IPS-15b (cell line): ENCODE data around the gene UBAC1.

Source experiments
- H3K27me3 ChIP-seq: one replicate; pipeline ENCODE4 v1.6.1; 2013; ENCODE audit warnings: low read length; ENCODE audit not compliant: control insufficient read depth, insufficient read depth
- H3K36me3 ChIP-seq: one replicate; pipeline ENCODE4 v1.6.1; 2013; ENCODE audit warnings: low read length; ENCODE audit not compliant: control insufficient read depth, insufficient read depth
- H3K4me1 ChIP-seq: one replicate; pipeline ENCODE4 v1.6.1; 2013; ENCODE audit warnings: mild to moderate bottlenecking, low read length; ENCODE audit not compliant: control insufficient read depth, insufficient read depth
- H3K4me3 ChIP-seq: one replicate; pipeline ENCODE4 v1.5.1; 2013; ENCODE audit warnings: low read depth, low read length
- H3K9ac ChIP-seq: one replicate; pipeline ENCODE4 v1.6.1; 2013; ENCODE audit warnings: low read depth, mild to moderate bottlenecking, low read length
- H3K9me3 ChIP-seq: one replicate; pipeline ENCODE4 v1.6.1; 2013; ENCODE audit warnings: mild to moderate bottlenecking, low read length; ENCODE audit not compliant: control insufficient read depth, insufficient read depth

The UBAC1 gene

GRCh38 chr9:135992486-135993408, 31.6 kb upstream of the UBAC1 start:
- Histone ChIP-seq H3K4me1 (no peaks in the 10 kb centered on the region), H3K9me3 (no peaks in the 10 kb centered on the region), H3K36me3 (no peaks in the 10 kb centered on the region), H3K9ac (peak overlapping the region; percentile 47), H3K27me3 (no peaks in the 10 kb centered on the region), H3K4me3 (no peak overlapping the region)

- no peak overlapping the region for H3K4me3 ChIP-seq
- H3K36me3 ChIP-seq, result no peaks in the 10 kb centered on the region
- no peaks in the 10 kb centered on the region for H3K9me3 ChIP-seq
- H3K9ac ChIP-seq, result no peak overlapping the region
- no peaks in the 10 kb centered on the region for H3K27me3 ChIP-seq
- H3K4me1 ChIP-seq, result no peaks in the 10 kb centered on the region
Observed at GRCh38 chr9:135991771-135992170, 30.6 kb upstream of the UBAC1 start.

GRCh38 chr9:135990468-135991429, 29.6 kb upstream of the UBAC1 start:
- Histone ChIP-seq H3K27me3 (no peaks in the 10 kb centered on the region), H3K9ac (no peak overlapping the region), H3K36me3 (no peaks in the 10 kb centered on the region), H3K4me3 (no peak overlapping the region), H3K9me3 (no peaks in the 10 kb centered on the region), H3K4me1 (no peaks in the 10 kb centered on the region)

- H3K9me3 ChIP-seq, result no peaks in the 10 kb centered on the region
- no peak overlapping the region for H3K4me3 ChIP-seq
- no peaks in the 10 kb centered on the region for H3K4me1 ChIP-seq
- H3K9ac ChIP-seq, result no peak overlapping the region
- no peaks in the 10 kb centered on the region for H3K36me3 ChIP-seq
- no peaks in the 10 kb centered on the region for H3K27me3 ChIP-seq
Observed at GRCh38 chr9:135989722-135990467, 28.7 kb upstream of the UBAC1 start.

- H3K9me3 ChIP-seq, result no peaks in the 10 kb centered on the region
- H3K9ac ChIP-seq, result no peak overlapping the region
- H3K36me3 ChIP-seq, result no peaks in the 10 kb centered on the region
- no peaks in the 10 kb centered on the region for H3K4me1 ChIP-seq
- H3K27me3 ChIP-seq, result no peaks in the 10 kb centered on the region
- no peak overlapping the region for H3K4me3 ChIP-seq
Observed at GRCh38 chr9:135989157-135989556, 28.0 kb upstream of the UBAC1 start.

- Histone ChIP-seq H3K9ac (no peak overlapping the region), H3K4me3 (no peak overlapping the region), H3K36me3 (no peaks in the 10 kb centered on the region), H3K4me1 (no peaks in the 10 kb centered on the region), H3K9me3 (no peaks in the 10 kb centered on the region), H3K27me3 (no peaks in the 10 kb centered on the region)
Observed at GRCh38 chr9:135988493-135988892, 27.3 kb upstream of the UBAC1 start.

GRCh38 chr9:135987838-135988404, 26.7 kb upstream of the UBAC1 start:
- H3K27me3 ChIP-seq, result no peaks in the 10 kb centered on the region
- no peaks in the 10 kb centered on the region for H3K36me3 ChIP-seq
- no peak overlapping the region for H3K9ac ChIP-seq
- no peaks in the 10 kb centered on the region for H3K4me1 ChIP-seq
- no peaks in the 10 kb centered on the region for H3K9me3 ChIP-seq
- no peak overlapping the region for H3K4me3 ChIP-seq

- H3K9ac ChIP-seq, result no peak overlapping the region
- no peaks in the 10 kb centered on the region for H3K9me3 ChIP-seq
- H3K4me1 ChIP-seq, result no peaks in the 10 kb centered on the region
- H3K4me3 ChIP-seq, result no peak overlapping the region
- no peaks in the 10 kb centered on the region for H3K27me3 ChIP-seq
- H3K36me3 ChIP-seq, result no peaks in the 10 kb centered on the region
Observed at GRCh38 chr9:135986605-135987004, 25.4 kb upstream of the UBAC1 start.

- H3K4me1 ChIP-seq, result no peaks in the 10 kb centered on the region
Observed at GRCh38 chr9:135985889-135986288, 24.7 kb upstream of the UBAC1 start.

GRCh38 chr9:135985459-135985774, 24.2 kb upstream of the UBAC1 start:
- Histone ChIP-seq H3K36me3 (no peaks in the 10 kb centered on the region), H3K4me1 (no peaks in the 10 kb centered on the region), H3K9me3 (no peaks in the 10 kb centered on the region), H3K4me3 (no peak overlapping the region), H3K9ac (no peak overlapping the region), H3K27me3 (no peaks in the 10 kb centered on the region)

More at GRCh38 chr9:135985889-135986288, 24.7 kb upstream of the UBAC1 start:
- Histone ChIP-seq H3K9ac (no peak overlapping the region), H3K27me3 (no peaks in the 10 kb centered on the region), H3K36me3 (no peaks in the 10 kb centered on the region), H3K4me3 (no peak overlapping the region), H3K9me3 (no peaks in the 10 kb centered on the region)

GRCh38 chr9:135984072-135984710, 23.0 kb upstream of the UBAC1 start:
- Histone ChIP-seq H3K9ac (no peak overlapping the region), H3K9me3 (no peaks in the 10 kb centered on the region), H3K36me3 (no peaks in the 10 kb centered on the region), H3K27me3 (no peaks in the 10 kb centered on the region), H3K4me3 (no peak overlapping the region), H3K4me1 (no peaks in the 10 kb centered on the region)
